Measurements from ENCODE around the gene RABEP1. TPM values are rescaled to one million over a fixed set of nuclear protein-coding genes. Genes with fewer than 3 reads are reported as not detected.

Gene RABEP1
- total and polyA plus RNA-seq, 9 of the 15 experiments (the other 6 are each of a cell fraction or from before 2014, with no cell fraction given), result 8.2 to 38.9 (median 30.3) TPM

DNA sequence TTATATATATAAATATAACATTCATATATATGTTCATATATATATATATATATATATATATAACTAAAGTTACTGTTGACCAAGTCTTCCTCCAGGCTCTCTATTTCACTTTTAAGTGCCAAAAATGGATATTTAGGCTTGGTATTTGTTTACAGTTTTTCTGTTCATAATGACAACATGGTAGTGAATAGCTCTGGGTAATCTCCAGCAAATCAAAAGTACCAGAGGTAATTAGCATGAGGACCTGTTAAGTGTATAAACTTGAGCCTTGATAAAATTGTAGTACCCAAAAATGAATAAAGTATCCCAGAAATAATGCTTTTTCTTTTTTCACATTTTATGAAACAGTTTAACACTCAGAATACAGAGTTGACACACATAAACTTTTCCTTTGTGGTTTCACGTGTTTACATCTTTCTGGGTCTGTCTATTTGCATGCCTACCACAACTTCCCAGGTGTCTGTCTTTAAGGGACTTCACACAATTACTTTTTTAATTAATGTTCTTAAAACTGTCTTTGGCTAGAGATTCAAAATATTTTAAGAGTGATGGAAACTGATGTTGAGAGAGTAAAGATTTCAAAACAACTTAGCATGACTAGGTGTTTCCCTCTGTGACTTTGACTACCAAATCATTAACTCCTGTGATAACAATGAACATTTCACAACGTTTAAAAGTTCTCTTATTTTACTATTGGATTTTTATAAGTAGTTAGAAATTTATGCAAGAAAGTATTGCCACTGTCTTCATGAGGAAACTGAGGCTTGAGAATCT, 47.9 kb downstream of the RABEP1 start:
- Histone ChIP-seq H3K4me1 (replicated peaks in 1 of 2; ENCODE audit: control insufficient read depth in 2 of 2, insufficient read depth in 2 of 2, low read length in 2 of 2) (no peaks in the 10 kb centered on the region; a peak in 1 of 5 replicates), H3K79me2 (ENCODE audit: control insufficient read depth, insufficient read depth, low read length) (peaks cover 13% of the 10 kb centered on the region), H3K4me2 (ENCODE audit: insufficient read depth, low read length) (no peak overlapping the region), H3K4me3 (no peak overlapping the region), H2AFZ (ENCODE audit: low read depth, low read length) (no peak overlapping the region), H3K27ac (ENCODE audit: extremely low read depth, low read depth, low read length) (no peak overlapping the region), H3K9ac (ENCODE audit: insufficient read depth in 1 of 2, low read depth in 2 of 2, low read length in 2 of 2) (no peak overlapping the region), H3K9me1 (ENCODE audit: control insufficient read depth, insufficient read depth, low read length) (no peaks in the 10 kb centered on the region), H3K27me3 (ENCODE audit: control insufficient read depth in 2 of 2, insufficient read depth in 2 of 2, low read length in 2 of 2) (no peaks in the 10 kb centered on the region), H3K36me3 (ENCODE audit: control insufficient read depth, insufficient read depth, low read length) (peaks cover 28% of the 10 kb centered on the region; the same call in 2 of the 3 replicates), H3K9me3 (replicated peaks; ENCODE audit: control insufficient read depth, insufficient read depth, low read depth, low read length) (no peaks in the 10 kb centered on the region), H4K20me1 (replicated peaks; ENCODE audit: control insufficient read depth, insufficient read depth, low read length) (no peaks in the 10 kb centered on the region)
- BruUV-seq (replicated peaks), result no TSS peak
- no peak for FAIRE-seq
- DNase-seq (ENCODE audit: extremely low read depth in 1 of 4, low spot score in 3 of 4), result no peak
- CTCF ChIA-PET (ENCODE audit: low intra/inter-chr PET ratio), result no interaction called here
- intact Hi-C loops (cut with micrococcal nuclease), result no loop called here
- in situ Hi-C loops (cut with MboI), result no loop called here
- no peak for TF ChIP-seq POLR3A (IDR thresholded peaks at IDR 0.05; ENCODE audit: borderline replicate concordance, extremely low read depth, insufficient read depth, insufficient read length)
- no peak for TF ChIP-seq NFYB (IDR thresholded peaks at IDR 0.05; ENCODE audit: extremely low read depth, insufficient read length)
- no peak for TF ChIP-seq ZNF668 (CRISPR knock-in tag; IDR thresholded peaks at IDR 0.05)
- TF ChIP-seq PYGO2 (tag; IDR thresholded peaks at IDR 0.05), result no peak
- TF ChIP-seq HDGF (IDR thresholded peaks at IDR 0.05), result no peak
- TF ChIP-seq, protein P1, sequence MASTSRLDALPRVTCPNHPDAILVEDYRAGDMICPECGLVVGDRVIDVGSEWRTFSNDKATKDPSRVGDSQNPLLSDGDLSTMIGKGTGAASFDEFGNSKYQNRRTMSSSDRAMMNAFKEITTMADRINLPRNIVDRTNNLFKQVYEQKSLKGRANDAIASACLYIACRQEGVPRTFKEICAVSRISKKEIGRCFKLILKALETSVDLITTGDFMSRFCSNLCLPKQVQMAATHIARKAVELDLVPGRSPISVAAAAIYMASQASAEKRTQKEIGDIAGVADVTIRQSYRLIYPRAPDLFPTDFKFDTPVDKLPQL (IDR thresholded peaks at IDR 0.05; ENCODE audit: extremely low read depth, insufficient read length), result no peak
- no peak for TF ChIP-seq MIER1 (IDR thresholded peaks at IDR 0.05; ENCODE audit: low read depth)
- POLR2A ChIA-PET, result no interaction called here
- 53% methylated on average over 2 of the region's 2 CpGs for WGBS (ENCODE audit: insufficient coverage, low coverage, missing lambda C conversion rate)
- ATAC-seq, result no peak

All from K562 (cell line).